ENCODE measurements around the gene SLC26A4.

DNA sequence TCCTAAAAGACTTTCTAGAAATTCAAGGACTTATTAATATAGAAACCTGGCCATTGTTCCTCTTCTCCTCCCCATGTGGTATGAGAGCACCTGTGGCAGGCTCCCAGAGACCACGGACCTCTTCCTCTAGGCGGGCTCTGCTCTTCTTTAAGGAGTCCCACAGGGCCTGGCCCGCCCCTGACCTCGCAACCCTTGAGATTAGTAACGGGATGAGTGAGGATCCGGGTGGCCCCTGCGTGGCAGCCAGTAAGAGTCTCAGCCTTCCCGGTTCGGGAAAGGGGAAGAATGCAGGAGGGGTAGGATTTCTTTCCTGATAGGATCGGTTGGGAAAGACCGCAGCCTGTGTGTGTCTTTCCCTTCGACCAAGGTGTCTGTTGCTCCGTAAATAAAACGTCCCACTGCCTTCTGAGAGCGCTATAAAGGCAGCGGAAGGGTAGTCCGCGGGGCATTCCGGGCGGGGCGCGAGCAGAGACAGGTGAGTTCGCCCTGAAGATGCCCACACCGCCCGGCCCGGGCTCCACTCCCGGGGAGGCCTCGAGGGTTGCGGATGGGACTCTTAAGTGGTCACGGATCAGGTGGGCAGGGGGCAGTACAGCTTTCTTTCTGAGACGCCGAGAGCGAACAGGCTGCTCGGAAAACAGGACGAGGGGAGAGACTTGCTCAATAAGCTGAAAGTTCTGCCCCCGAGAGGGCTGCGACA is at the start of gene SLC26A4:
- TF ChIP-seq GATA2 (IDR thresholded peaks at IDR 0.05; ENCODE audit: low read depth, low read length): no peak
- TF ChIP-seq GATA3 (IDR thresholded peaks at IDR 0.05; ENCODE audit: low read depth, low read length): no peak

Measured in SH-SY5Y (cell line).